Measurements from ENCODE around the gene PAK5.

The PAK5 gene

GRCh38 chr20:9575836-9576235 lies 263.0 kb downstream of the PAK5 start:
- no peak for DNase-seq (ENCODE audit: low spot score)

- DNase-seq (ENCODE audit: low spot score), result no peak
Observed at GRCh38 chr20:9574776-9575175, 264.1 kb downstream of the PAK5 start.

- no peak for DNase-seq (ENCODE audit: low spot score)
Observed at GRCh38 chr20:9574181-9574580, 264.7 kb downstream of the PAK5 start.

GRCh38 chr20:9573335-9574151 lies 265.3 kb downstream of the PAK5 start:
- DNase-seq (ENCODE audit: low spot score), result no peak

- no peak for DNase-seq (ENCODE audit: low spot score)
Observed at GRCh38 chr20:9572670-9573069, 266.2 kb downstream of the PAK5 start.

GRCh38 chr20:9571783-9572182 lies 267.1 kb downstream of the PAK5 start:
- DNase-seq (ENCODE audit: low spot score), result no peak

GRCh38 chr20:9570612-9571011 lies 268.3 kb downstream of the PAK5 start:
- no peak for DNase-seq (ENCODE audit: low spot score)

GRCh38 chr20:9566977-9567376 lies 271.9 kb downstream of the PAK5 start:
- no peak for DNase-seq (ENCODE audit: low spot score)

GRCh38 chr20:9565910-9566550 lies 272.8 kb downstream of the PAK5 start:
- DNase-seq (ENCODE audit: low spot score), result no peak

- no peak for DNase-seq (ENCODE audit: low spot score)
Observed at GRCh38 chr20:9557411-9557810, 281.5 kb downstream of the PAK5 start.

GRCh38 chr20:9555781-9556180 lies 283.1 kb downstream of the PAK5 start:
- peak; percentile 1 for DNase-seq (ENCODE audit: low spot score)

- no peak for DNase-seq (ENCODE audit: low spot score)
Observed at GRCh38 chr20:9551808-9552550, 286.9 kb downstream of the PAK5 start.

GRCh38 chr20:9550871-9551270 lies 288.0 kb downstream of the PAK5 start:
- no peak for DNase-seq (ENCODE audit: low spot score)

- DNase-seq (ENCODE audit: low spot score), result no peak
Observed at GRCh38 chr20:9550283-9550682, 288.6 kb downstream of the PAK5 start.

GRCh38 chr20:9543214-9543613 lies 295.7 kb downstream of the PAK5 start:
- no peak for DNase-seq (ENCODE audit: low spot score)

GRCh38 chr20:9535449-9535848 lies 303.4 kb downstream of the PAK5 start:
- no peak for DNase-seq (ENCODE audit: low spot score)

GRCh38 chr20:9534025-9534424 lies 304.9 kb downstream of the PAK5 start:
- DNase-seq (ENCODE audit: low spot score), result no peak

- DNase-seq (ENCODE audit: low spot score), result no peak
Observed at GRCh38 chr20:9532069-9532838, 306.6 kb downstream of the PAK5 start.

GRCh38 chr20:9531581-9531980 lies 307.3 kb downstream of the PAK5 start:
- DNase-seq (ENCODE audit: low spot score), result no peak

GRCh38 chr20:9523636-9524035 lies 315.2 kb downstream of the PAK5 start:
- DNase-seq (ENCODE audit: low spot score), result no peak

GRCh38 chr20:9520086-9520485 lies 318.8 kb downstream of the PAK5 start:
- no peak for DNase-seq (ENCODE audit: low spot score)

- no peak for DNase-seq (ENCODE audit: low spot score)
Observed at GRCh38 chr20:9518576-9519175, 320.2 kb downstream of the PAK5 start.

All from activated CD4-positive, alpha-beta T cell treated with anti-CD3 and anti-CD28 coated beads, Interleukin-2, Interleukin-4, amounts not matched to agents 100 ng/mL and 50 ng/mL, durations not matched to agents 16 hours and 8 hours (primary cell).